ENCODE data around the gene SNX9.

The SNX9 gene

DNA sequence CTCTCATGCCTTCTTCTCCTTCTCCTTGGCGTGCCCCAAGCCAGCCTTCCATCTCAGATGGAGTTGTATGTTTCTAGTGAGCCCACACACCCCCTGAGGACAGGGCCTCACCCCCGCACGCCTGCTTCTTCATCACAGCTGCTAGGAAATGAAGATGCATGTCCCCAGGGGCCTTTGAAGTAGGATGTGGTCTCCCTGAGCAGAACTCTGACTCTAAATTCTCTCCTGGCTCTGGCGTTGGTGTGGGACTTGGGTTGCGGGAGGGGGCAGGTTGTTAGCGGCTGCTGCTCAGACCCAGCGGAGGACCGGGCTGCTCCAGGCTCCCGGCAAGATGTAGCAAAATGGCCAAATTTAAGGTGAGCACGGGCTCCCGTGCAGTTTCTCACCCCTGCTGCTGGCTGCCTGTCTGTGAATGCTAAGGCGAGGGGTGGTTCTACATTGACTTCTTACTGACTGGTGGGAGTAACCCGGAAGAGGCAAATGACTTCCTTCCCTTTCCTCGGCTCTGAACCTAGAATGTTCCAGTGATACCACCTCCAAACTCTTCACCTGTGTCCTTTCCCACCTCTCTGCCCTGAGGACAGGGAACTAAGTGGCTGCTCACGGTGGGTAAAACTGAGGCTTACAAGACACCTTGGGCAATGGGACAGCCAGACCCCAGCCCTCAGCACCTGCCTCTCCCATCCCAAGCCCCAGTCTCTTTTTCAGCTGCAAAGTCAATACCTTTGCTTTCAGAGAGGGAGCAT is 167.4 kb downstream of the SNX9 start:
- Histone ChIP-seq H3K4me3 (replicated peaks; ENCODE audit: low read depth, low read length) (peak overlapping the region; percentile 1; the same call in 1 of the 2 replicates), H3K27me3 (replicated peaks; ENCODE audit: control insufficient read depth, insufficient read depth, low read length) (no peaks in the 10 kb centered on the region), H3K36me3 (ENCODE audit: control insufficient read depth, insufficient read depth, low read length) (no peaks in the 10 kb centered on the region; the same call in 1 of the 2 replicates)
- TF ChIP-seq, protein P1, sequence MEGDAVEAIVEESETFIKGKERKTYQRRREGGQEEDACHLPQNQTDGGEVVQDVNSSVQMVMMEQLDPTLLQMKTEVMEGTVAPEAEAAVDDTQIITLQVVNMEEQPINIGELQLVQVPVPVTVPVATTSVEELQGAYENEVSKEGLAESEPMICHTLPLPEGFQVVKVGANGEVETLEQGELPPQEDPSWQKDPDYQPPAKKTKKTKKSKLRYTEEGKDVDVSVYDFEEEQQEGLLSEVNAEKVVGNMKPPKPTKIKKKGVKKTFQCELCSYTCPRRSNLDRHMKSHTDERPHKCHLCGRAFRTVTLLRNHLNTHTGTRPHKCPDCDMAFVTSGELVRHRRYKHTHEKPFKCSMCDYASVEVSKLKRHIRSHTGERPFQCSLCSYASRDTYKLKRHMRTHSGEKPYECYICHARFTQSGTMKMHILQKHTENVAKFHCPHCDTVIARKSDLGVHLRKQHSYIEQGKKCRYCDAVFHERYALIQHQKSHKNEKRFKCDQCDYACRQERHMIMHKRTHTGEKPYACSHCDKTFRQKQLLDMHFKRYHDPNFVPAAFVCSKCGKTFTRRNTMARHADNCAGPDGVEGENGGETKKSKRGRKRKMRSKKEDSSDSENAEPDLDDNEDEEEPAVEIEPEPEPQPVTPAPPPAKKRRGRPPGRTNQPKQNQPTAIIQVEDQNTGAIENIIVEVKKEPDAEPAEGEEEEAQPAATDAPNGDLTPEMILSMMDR (IDR thresholded peaks at IDR 0.05; ENCODE audit: insufficient read depth, low read length, poor library complexity, severe bottlenecking): no peak
- DNase-seq (ENCODE audit: extremely low read depth, insufficient read length): no peak

DNA sequence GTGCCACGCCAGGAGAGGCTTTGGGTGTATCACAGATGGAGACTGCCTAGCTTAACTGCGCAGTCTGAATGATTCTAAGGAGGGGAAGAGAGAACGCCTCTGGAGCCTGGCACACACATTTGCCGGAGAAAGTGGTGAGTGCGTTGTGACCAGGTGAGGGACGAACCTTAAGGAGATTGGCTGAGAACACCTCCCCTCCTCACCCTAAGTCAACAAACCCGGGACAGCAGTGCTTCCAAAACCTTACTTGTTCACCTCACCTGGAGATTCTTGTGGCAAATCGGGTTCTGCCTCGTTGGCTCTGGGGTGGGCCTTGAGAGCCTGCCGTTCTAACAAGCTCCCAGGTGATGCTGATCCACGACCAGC is 168.0 kb downstream of the SNX9 start:
- Histone ChIP-seq H3K4me3 (replicated peaks; ENCODE audit: low read depth, low read length) (no peak overlapping the region), H3K27me3 (replicated peaks; ENCODE audit: control insufficient read depth, insufficient read depth, low read length) (no peaks in the 10 kb centered on the region), H3K36me3 (ENCODE audit: control insufficient read depth, insufficient read depth, low read length) (no peaks in the 10 kb centered on the region; the same call in 1 of the 2 replicates)
- DNase-seq (ENCODE audit: extremely low read depth, insufficient read length): no peak
- TF ChIP-seq, protein P1 (IDR thresholded peaks at IDR 0.05; ENCODE audit: insufficient read depth, low read length, poor library complexity, severe bottlenecking): no peak

DNA sequence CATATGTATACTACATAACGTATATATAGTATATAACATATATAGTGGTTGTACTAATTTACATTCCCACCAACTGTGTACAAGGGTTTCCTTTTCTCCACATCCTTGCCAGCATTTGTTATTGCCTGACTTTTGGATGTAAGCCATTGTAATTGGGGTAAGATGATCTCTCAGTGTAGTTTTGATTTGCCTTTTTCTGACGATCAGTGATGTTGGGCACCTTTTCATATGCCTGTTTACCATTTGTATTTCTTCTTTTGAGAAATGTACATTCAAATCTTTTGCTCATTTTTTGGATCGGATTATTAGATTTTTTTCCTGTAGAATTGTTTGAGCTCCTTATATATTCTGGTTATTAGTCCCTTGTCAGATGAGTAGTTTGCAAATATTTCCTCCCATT is 170.0 kb downstream of the SNX9 start:
- no peak for DNase-seq (ENCODE audit: extremely low read depth, insufficient read length)
- no peaks in the 10 kb centered on the region for H3K27me3 ChIP-seq (replicated peaks; ENCODE audit: control insufficient read depth, insufficient read depth, low read length)
- TF ChIP-seq, protein P1 (IDR thresholded peaks at IDR 0.05; ENCODE audit: insufficient read depth, low read length, poor library complexity, severe bottlenecking): no peak
- no peaks in the 10 kb centered on the region for H3K36me3 ChIP-seq (ENCODE audit: control insufficient read depth, insufficient read depth, low read length)
- H3K4me3 ChIP-seq (replicated peaks; ENCODE audit: low read depth, low read length): no peak overlapping the region

DNA sequence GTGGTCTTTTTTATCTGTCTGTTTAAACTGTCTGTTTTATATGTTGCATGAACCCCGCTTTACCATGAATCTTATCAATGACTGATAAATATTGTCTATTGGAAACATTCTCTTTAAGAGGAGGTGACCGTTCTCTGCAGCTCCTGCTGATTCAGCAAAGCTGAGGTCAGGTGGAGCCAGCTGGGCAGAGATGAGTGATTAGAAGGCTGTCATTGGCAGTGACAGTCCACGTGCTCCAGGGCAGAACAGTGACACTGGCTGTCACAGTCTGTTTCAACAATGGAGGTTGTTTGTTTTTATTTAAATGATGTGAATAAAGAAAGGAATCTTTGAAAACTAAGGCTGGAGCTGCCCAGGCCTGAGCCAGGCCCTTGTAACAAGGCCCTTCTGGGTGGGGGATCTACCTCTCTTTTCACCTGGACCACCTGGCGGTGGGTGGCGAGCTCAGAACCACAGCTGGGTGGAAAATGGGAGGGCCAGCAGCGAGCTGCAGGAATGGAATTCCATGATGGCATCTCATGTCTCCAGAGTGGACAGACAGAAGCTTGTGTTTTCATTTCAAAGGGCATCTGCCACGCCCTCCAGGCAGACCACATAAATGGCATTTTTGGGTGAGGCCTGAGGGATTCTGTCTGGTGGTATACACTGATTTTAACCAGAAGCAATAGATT is 171.2 kb downstream of the SNX9 start:
- TF ChIP-seq, protein P1 (IDR thresholded peaks at IDR 0.05; ENCODE audit: insufficient read depth, low read length, poor library complexity, severe bottlenecking): no peak
- H3K36me3 ChIP-seq (ENCODE audit: control insufficient read depth, insufficient read depth, low read length): no peaks in the 10 kb centered on the region
- no peak overlapping the region for H3K4me3 ChIP-seq (replicated peaks; ENCODE audit: low read depth, low read length)
- H3K27me3 ChIP-seq (replicated peaks; ENCODE audit: control insufficient read depth, insufficient read depth, low read length): no peaks in the 10 kb centered on the region
- DNase-seq (ENCODE audit: extremely low read depth, insufficient read length): no peak
